ENCODE data around the gene NEIL1. TPM values are rescaled to one million over a fixed set of nuclear protein-coding genes. Genes with fewer than 3 reads are reported as not detected.
A peak's percentile ranks its signal among the peaks of the same experiment; 100 is the strongest.

The NEIL1 gene
- total RNA-seq, 4 donors from 2014 or later = 96.9 to 481 (median 163) TPM

DNA sequence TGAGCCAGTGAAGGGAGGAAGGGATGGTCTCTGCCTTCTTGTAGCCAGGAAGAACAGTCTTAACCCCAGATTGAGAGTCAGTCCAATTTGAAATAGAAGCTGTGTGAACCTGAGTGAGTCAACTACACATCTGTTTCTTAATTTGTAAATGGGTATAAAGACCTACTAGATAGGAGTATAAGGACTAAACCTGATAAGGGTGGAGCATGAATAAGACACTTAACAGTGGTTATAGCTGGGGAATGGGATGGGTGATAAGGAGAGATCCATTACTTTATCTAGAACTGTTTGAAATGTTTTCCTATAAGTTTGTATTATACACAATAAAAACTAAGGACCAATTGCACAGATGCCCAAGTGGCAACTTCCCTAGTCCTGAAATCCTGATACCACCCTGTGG lies 20.2 kb downstream of the NEIL1 start:
- in situ Hi-C loops (cut with MboI; ENCODE audit: low pct_ligation_motif_present in 1 of 4, low pct_unique_long_range_greater_than_20kb in 1 of 4, low sequenced_read_pairs in 3 of 4) (loop anchor here in 3 of 4 donors (10.0 to 25.0 kb wide), 2 partner anchors 88 to 270 kb away; partner anchors contain the start of genes IMP3 (in 3 of the 3), SNUPN (in 3 of the 3), SNX33 (in 3 of the 3) and SIN3A (in 1 of the 3)), intact Hi-C loops (cut with DNase I; ENCODE audit: low total_unique reads) (no loop called here)
- no peak overlapping the region for H3K27ac ChIP-seq
- DNase-seq = no peak
- TF ChIP-seq EP300 (IDR thresholded peaks at IDR 0.05; ENCODE audit: low read depth) = no peak
- no peak for TF ChIP-seq POLR2A (IDR thresholded peaks at IDR 0.05)
- TF ChIP-seq POLR2AphosphoS5 (IDR thresholded peaks at IDR 0.05) = no peak
- TF ChIP-seq, protein P1, sequence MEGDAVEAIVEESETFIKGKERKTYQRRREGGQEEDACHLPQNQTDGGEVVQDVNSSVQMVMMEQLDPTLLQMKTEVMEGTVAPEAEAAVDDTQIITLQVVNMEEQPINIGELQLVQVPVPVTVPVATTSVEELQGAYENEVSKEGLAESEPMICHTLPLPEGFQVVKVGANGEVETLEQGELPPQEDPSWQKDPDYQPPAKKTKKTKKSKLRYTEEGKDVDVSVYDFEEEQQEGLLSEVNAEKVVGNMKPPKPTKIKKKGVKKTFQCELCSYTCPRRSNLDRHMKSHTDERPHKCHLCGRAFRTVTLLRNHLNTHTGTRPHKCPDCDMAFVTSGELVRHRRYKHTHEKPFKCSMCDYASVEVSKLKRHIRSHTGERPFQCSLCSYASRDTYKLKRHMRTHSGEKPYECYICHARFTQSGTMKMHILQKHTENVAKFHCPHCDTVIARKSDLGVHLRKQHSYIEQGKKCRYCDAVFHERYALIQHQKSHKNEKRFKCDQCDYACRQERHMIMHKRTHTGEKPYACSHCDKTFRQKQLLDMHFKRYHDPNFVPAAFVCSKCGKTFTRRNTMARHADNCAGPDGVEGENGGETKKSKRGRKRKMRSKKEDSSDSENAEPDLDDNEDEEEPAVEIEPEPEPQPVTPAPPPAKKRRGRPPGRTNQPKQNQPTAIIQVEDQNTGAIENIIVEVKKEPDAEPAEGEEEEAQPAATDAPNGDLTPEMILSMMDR (IDR thresholded peaks at IDR 0.05) = no peak
- no peaks in the 10 kb centered on the region for H3K9me3 ChIP-seq
- peaks cover 0 to 17% (median 7%) of the 10 kb centered on the region in 4 donors for H3K36me3 ChIP-seq
- H3K4me1 ChIP-seq = peaks cover 8 to 22% (median 18%) of the 10 kb centered on the region in 4 donors
- no peak overlapping the region for H3K4me3 ChIP-seq
- H3K27me3 ChIP-seq = no peaks in the 10 kb centered on the region

DNA sequence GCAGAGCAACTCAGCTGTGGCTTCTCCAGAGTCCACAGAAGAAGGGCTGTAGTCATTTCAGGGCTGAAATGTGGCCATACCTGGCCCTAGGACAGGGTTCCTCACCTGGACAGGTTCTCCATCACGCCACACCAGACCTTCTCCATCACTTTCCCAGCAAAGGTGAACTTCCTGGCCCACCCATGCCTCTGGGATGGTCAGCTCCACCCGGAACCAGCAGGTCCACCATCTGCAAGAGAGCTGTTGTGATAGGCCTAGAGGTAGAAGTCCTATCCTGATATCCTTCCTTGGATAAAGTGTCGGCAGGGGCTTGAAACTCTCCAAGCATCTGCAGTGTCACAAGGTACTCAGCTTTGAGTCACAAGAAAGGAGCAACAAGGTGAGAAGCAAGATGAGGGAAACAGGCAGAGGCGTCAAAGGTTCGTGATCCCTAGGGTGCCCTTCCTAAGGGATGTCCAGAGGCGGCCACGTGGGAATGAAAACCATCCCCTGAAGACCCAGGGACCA lies 20.6 kb downstream of the NEIL1 start:
- no peaks in the 10 kb centered on the region for H3K27me3 ChIP-seq
- TF ChIP-seq EP300 (IDR thresholded peaks at IDR 0.05; ENCODE audit: low read depth) = no peak
- TF ChIP-seq, protein P1 (IDR thresholded peaks at IDR 0.05) = peak in 1 of 5 experiments; percentile 56
- peak overlapping the region; percentile 94 to 99 (median 99) for H3K27ac ChIP-seq
- peak overlapping the region in 3 of 4 donors; percentile 81 to 86 (median 85) for H3K4me3 ChIP-seq
- peaks cover 0 to 18% (median 7%) of the 10 kb centered on the region in 4 donors for H3K36me3 ChIP-seq
- H3K4me1 ChIP-seq = peaks cover 8 to 22% (median 18%) of the 10 kb centered on the region in 4 donors
- WGBS, 2 donors (ENCODE audit: low coverage in 1 of 2) = 20 to 38% methylated on average over 5 to 7 of the region's 7 CpGs
- no peak for DNase-seq
- intact Hi-C loops (cut with DNase I; ENCODE audit: low total_unique reads) (no loop called here), in situ Hi-C loops (cut with MboI; ENCODE audit: low pct_ligation_motif_present in 1 of 4, low pct_unique_long_range_greater_than_20kb in 1 of 4, low sequenced_read_pairs in 3 of 4) (loop anchor here in 3 of 4 donors (10.0 to 25.0 kb wide), 2 partner anchors 87 to 270 kb away; partner anchors contain the start of genes IMP3 (in 3 of the 3), SNUPN (in 3 of the 3), SNX33 (in 3 of the 3) and SIN3A (in 1 of the 3))
- no peaks in the 10 kb centered on the region for H3K9me3 ChIP-seq

DNA sequence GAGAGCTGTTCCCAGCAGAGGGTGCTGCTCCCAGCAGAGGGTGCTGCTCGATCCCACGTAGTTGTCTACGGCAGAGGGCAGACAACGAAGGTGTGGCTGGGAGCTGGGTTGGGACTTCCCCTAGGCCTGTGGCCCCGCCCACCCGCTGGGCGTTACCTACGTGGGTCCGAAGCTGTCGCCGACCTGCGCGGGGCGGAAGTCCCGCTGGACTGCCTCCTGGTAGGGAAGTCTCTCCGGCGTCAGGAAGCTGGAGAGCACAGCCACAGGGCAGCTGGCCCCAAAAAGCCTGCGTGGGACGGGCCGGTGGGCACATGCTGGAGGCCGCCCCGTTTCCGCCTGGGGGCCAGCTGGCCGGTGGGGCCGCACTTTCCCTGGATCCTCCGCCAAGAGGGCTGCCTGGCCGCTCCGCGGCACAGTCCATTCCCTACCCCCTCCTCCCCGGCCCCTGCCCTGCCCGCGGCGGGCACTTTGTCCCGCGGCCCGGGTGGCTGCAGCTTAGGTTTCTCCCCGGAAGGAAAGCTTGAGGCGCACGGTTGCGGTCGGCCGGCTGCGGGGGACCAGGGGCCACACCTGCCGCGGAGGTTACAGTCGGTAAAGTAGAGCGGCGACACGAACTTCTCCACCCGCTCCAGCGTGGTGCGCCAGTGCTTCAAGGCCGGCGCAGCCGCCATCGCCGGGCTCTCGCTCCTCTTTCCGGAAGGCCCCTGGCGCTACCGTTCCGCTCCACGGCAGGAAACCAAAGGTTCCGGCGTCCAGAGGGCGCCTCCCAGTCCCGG lies 21.3 kb downstream of the NEIL1 start, which contains the start of gene MAN2C1:
Gene MAN2C1 (minus strand): TSS at position 695 of the 776 bp plus-strand sequence. CDS start 24 bp downstream, at position 671.
- Histone ChIP-seq H3K27ac (peak within 1 kb of the TSS; percentile 94 to 99 (median 99)), H3K36me3 (peaks cover 0 to 18% (median 7%) of the 10 kb centered on the region in 4 donors), H3K4me1 (peaks cover 8 to 22% (median 18%) of the 10 kb centered on the region in 4 donors), H3K27me3 (no peaks in the 10 kb centered on the region), H3K4me3 (peak within 1 kb of the TSS; percentile 43 to 86 (median 83)), H3K9me3 (no peaks in the 10 kb centered on the region)
- peak; percentile 99 for DNase-seq
- peak; percentile 98 for TF ChIP-seq POLR2A (IDR thresholded peaks at IDR 0.05)
- TF ChIP-seq, protein P1 (IDR thresholded peaks at IDR 0.05) = peak in 4 of 5 experiments; percentile 61 to 90 (median 76)
- TF ChIP-seq POLR2AphosphoS5 (IDR thresholded peaks at IDR 0.05) = peak; percentile 92 to 98 (median 97)
- TF ChIP-seq EP300 (IDR thresholded peaks at IDR 0.05; ENCODE audit: low read depth) = no peak
- intact Hi-C loops (cut with DNase I; ENCODE audit: low total_unique reads) = no loop called here
- in situ Hi-C loops (cut with MboI; ENCODE audit: low pct_ligation_motif_present in 1 of 4, low pct_unique_long_range_greater_than_20kb in 1 of 4, low sequenced_read_pairs in 3 of 4) = loop anchor here in 3 of 4 donors (10.0 to 25.0 kb wide), 2 partner anchors 87 to 269 kb away; partner anchors contain the start of genes IMP3 (in 3 of the 3), SNUPN (in 3 of the 3), SNX33 (in 3 of the 3) and SIN3A (in 1 of the 3)
- 0% methylated on average over 47 of the region's 67 CpGs; no CpG with 5 or more reads in 1 of the 2 donors for WGBS, 2 donors (ENCODE audit: low coverage in 1 of 2)
